GM19023 (cell line): Measurements from ENCODE around the gene IDS.
A peak's percentile ranks its signal among the peaks of the same experiment; 100 is the strongest.
"Not testable (repeated sequence)": the region's sequence is repeated elsewhere in the genome, so short reads cannot be mapped to it uniquely, and the experiment has no call there.

Experiments
- ATAC-seq: cut with Tn5 transposase; IDR thresholded peaks from one replicate; pipeline ENCODE4 v1.9.1; 2021; ENCODE audit warnings: mild to moderate bottlenecking, moderate library complexity; ENCODE audit not compliant: unreplicated experiment

The IDS gene

GRCh38 chrX:149527705-149528104 lies 22.6 kb upstream of the IDS start:
- peak; percentile 23 for ATAC-seq

GRCh38 chrX:149526318-149527033 lies 21.4 kb upstream of the IDS start:
- ATAC-seq = not testable (repeated sequence)

GRCh38 chrX:149525903-149526302 lies 20.8 kb upstream of the IDS start:
- ATAC-seq = peak; percentile 46

GRCh38 chrX:149525389-149525788 lies 20.3 kb upstream of the IDS start:
- ATAC-seq = peak; percentile 88

- no peak for ATAC-seq
These were observed 17.8 kb upstream of the IDS start for GRCh38 chrX:149522916-149523315.

- no peak for ATAC-seq
These were observed 16.3 kb upstream of the IDS start for GRCh38 chrX:149521438-149521837.

- not testable (repeated sequence) for ATAC-seq
These were observed 15.7 kb upstream of the IDS start for GRCh38 chrX:149520636-149521277.

GRCh38 chrX:149518236-149518635 lies 13.1 kb upstream of the IDS start:
- no peak for ATAC-seq

GRCh38 chrX:149517308-149517707 lies 12.2 kb upstream of the IDS start:
- ATAC-seq = no peak

GRCh38 chrX:149516604-149517003 lies 11.5 kb upstream of the IDS start:
- ATAC-seq = no peak

- ATAC-seq = no peak
These were observed 11.0 kb upstream of the IDS start for GRCh38 chrX:149515954-149516602.

- ATAC-seq = no peak
These were observed 8.8 kb upstream of the IDS start for GRCh38 chrX:149513825-149514428.

- ATAC-seq = peak; percentile 70
These were observed 7.2 kb upstream of the IDS start for GRCh38 chrX:149512225-149512885.

GRCh38 chrX:149511081-149511480 lies 6.0 kb upstream of the IDS start:
- no peak for ATAC-seq

GRCh38 chrX:149510386-149510785 lies 5.3 kb upstream of the IDS start:
- no peak for ATAC-seq

- no peak for ATAC-seq
These were observed 3.4 kb upstream of the IDS start for GRCh38 chrX:149508467-149508866.

- ATAC-seq = no peak
These were observed 1.2 kb upstream of the IDS start for GRCh38 chrX:149506349-149506748.

- ATAC-seq = no peak
These were observed 565 bp upstream of the IDS start for GRCh38 chrX:149505671-149506070.

GRCh38 chrX:149504226-149504914 lies 736 bp downstream of the IDS start:
- peak; percentile 23 for ATAC-seq

GRCh38 chrX:149503446-149503845 lies 1.7 kb downstream of the IDS start:
- peak; percentile 65 for ATAC-seq

- ATAC-seq = peak; percentile 11
These were observed 2.2 kb downstream of the IDS start for GRCh38 chrX:149502923-149503322.
